SK-N-SH treated with all-trans-retinoic acid at 6 μM for 48 hours (cell line): ENCODE results near the gene ZNF691.

Experiments used
- ATAC-seq: fragments of 200-7000 bp; cut with Tn5 transposase; 3 replicates; pipeline ENCODE4 v1.9.1; 2020; ENCODE audit warnings: mild to moderate bottlenecking, moderate library complexity
- ARNTL ChIP-seq: fragments of 450-650 bp; formaldehyde crosslinking; IDR thresholded peaks from 2 replicates; pipeline ENCODE4 v1.5.0; 2020; ENCODE audit warnings: low read depth, mild to moderate bottlenecking, moderate library complexity, borderline replicate concordance
- BACH2 ChIP-seq: fragments of 250-450 bp; sonication (Bioruptor Pico); IDR thresholded peaks from 2 replicates; pipeline ENCODE4 v1.9.0; 2021; ENCODE audit warnings: mild to moderate bottlenecking, borderline replicate concordance
- CREB5 ChIP-seq: fragments of 250-450 bp; sonication (Bioruptor Pico); IDR thresholded peaks from 2 replicates; pipeline ENCODE4 v1.5.1; 2020; ENCODE audit warnings: low read depth, mild to moderate bottlenecking, moderate library complexity
- CSRNP3 ChIP-seq: fragments of 250-450 bp; sonication (Bioruptor Pico); IDR thresholded peaks from 2 replicates; pipeline ENCODE4 v1.5.1; 2021; ENCODE audit warnings: mild to moderate bottlenecking, moderate library complexity
- ESRRG ChIP-seq: fragments of 250-450 bp; sonication (Bioruptor Pico); IDR thresholded peaks from 2 replicates; pipeline ENCODE4 v1.6.1; 2021; ENCODE audit warnings: mild to moderate bottlenecking
- GLIS3 ChIP-seq: fragments of 250-450 bp; sonication (Bioruptor Pico); IDR thresholded peaks from 2 replicates; pipeline ENCODE4 v1.5.0; 2020; ENCODE audit warnings: mild to moderate bottlenecking, moderate library complexity
- ISL1 ChIP-seq: fragments of 250-450 bp; sonication (Bioruptor Pico); IDR thresholded peaks from 2 replicates; pipeline ENCODE4 v2.1.2; 2022; ENCODE audit warnings: mild to moderate bottlenecking, moderate library complexity
- OSR1 ChIP-seq: fragments of 250-450 bp; sonication (Bioruptor Pico); IDR thresholded peaks from 2 replicates; pipeline ENCODE4 v1.8.0; 2022; ENCODE audit warnings: moderate library complexity, mild to moderate bottlenecking, inconsistent platforms
- PATZ1 ChIP-seq: fragments of 250-450 bp; sonication (Bioruptor Pico); IDR thresholded peaks from 2 replicates; pipeline ENCODE4 v1.8.0; 2020; ENCODE audit warnings: mild to moderate bottlenecking, moderate library complexity, borderline replicate concordance
- POU6F1 ChIP-seq: fragments of 250-450 bp; sonication (Bioruptor Pico); IDR thresholded peaks from 2 replicates; pipeline ENCODE4 v1.8.0; 2021; ENCODE audit warnings: low read depth, mild to moderate bottlenecking, moderate library complexity, borderline replicate concordance
- PPARA ChIP-seq: fragments of 250-450 bp; sonication (Bioruptor Pico); IDR thresholded peaks from 2 replicates; pipeline ENCODE4 v1.5.0; 2020; ENCODE audit warnings: mild to moderate bottlenecking, borderline replicate concordance
- RARB ChIP-seq: fragments of 250-450 bp; sonication (Bioruptor Pico); IDR thresholded peaks from 2 replicates; pipeline ENCODE4 v1.8.0; 2021; ENCODE audit warnings: mild to moderate bottlenecking, moderate library complexity
- TOX ChIP-seq: fragments of 250-450 bp; sonication (Bioruptor Pico); IDR thresholded peaks from 2 replicates; pipeline ENCODE4 v1.8.0; 2021; ENCODE audit warnings: mild to moderate bottlenecking, moderate library complexity, borderline replicate concordance
- TSHZ2 ChIP-seq: fragments of 250-450 bp; sonication (Bioruptor Pico); IDR thresholded peaks from 2 replicates; pipeline ENCODE4 v1.5.0; 2020; ENCODE audit warnings: mild to moderate bottlenecking, moderate library complexity
- ZC3H10 ChIP-seq: fragments of 250-450 bp; sonication (Bioruptor Pico); IDR thresholded peaks from 2 replicates; pipeline ENCODE4 v1.5.1; 2021; ENCODE audit warnings: mild to moderate bottlenecking, moderate library complexity
- ZFP3 ChIP-seq: fragments of 250-450 bp; sonication (Bioruptor Pico); IDR thresholded peaks from 2 replicates; pipeline ENCODE4 v1.5.0; 2020; ENCODE audit warnings: mild to moderate bottlenecking, moderate library complexity
- ZFP30 ChIP-seq: fragments of 450-650 bp; formaldehyde crosslinking; IDR thresholded peaks from 2 replicates; pipeline ENCODE4 v1.5.0; 2022; ENCODE audit warnings: mild to moderate bottlenecking, moderate library complexity
- ZNF565 ChIP-seq: fragments of 450-650 bp; formaldehyde crosslinking; conservative IDR thresholded peaks from 2 replicates; pipeline ENCODE4 v1.5.0; 2020; ENCODE audit warnings: low read depth, mild to moderate bottlenecking, moderate library complexity
- ZNF70 ChIP-seq: fragments of 450-650 bp; formaldehyde crosslinking; IDR thresholded peaks from 2 replicates; pipeline ENCODE4 v1.5.0; 2020; ENCODE audit warnings: mild to moderate bottlenecking, moderate library complexity
- ZNF8 ChIP-seq: fragments of 450-650 bp; formaldehyde crosslinking; IDR thresholded peaks from 2 replicates; pipeline ENCODE4 v1.5.0; 2020; ENCODE audit warnings: mild to moderate bottlenecking, moderate library complexity

ZNF691 gene

GRCh38 chr1:42887366-42887765 is 41.0 kb downstream of the ZNF691 start (continued):
- no peak for TF ChIP-seq ZC3H10 (CRISPR knock-in tag)

- no peak for ATAC-seq
- no peak for TF ChIP-seq RARB (CRISPR knock-in tag)
- TF ChIP-seq GLIS3 (CRISPR knock-in tag) = no peak
- no peak for TF ChIP-seq ZFP3 (CRISPR knock-in tag)
- no peak for TF ChIP-seq ARNTL
- no peak for TF ChIP-seq PATZ1 (CRISPR knock-in tag)
- TF ChIP-seq TOX (CRISPR knock-in tag) = no peak
- no peak for TF ChIP-seq POU6F1
- TF ChIP-seq PPARA = no peak
- TF ChIP-seq ISL1 (CRISPR knock-in tag) = no peak
- TF ChIP-seq ZNF8 (CRISPR knock-in tag) = no peak
- no peak for TF ChIP-seq CSRNP3
- TF ChIP-seq, all 23 proteins: peak for 0
These were observed 41.7 kb downstream of the ZNF691 start for GRCh38 chr1:42888013-42888633.

GRCh38 chr1:42889264-42889663 is 42.9 kb downstream of the ZNF691 start:
- no peak for ATAC-seq
- TF ChIP-seq GLIS3 (CRISPR knock-in tag) = no peak
- no peak for TF ChIP-seq ZFP30 (CRISPR knock-in tag)
- TF ChIP-seq ZNF8 (CRISPR knock-in tag) = no peak
- no peak for TF ChIP-seq CREB5
- no peak for TF ChIP-seq ZFP3 (CRISPR knock-in tag)
- no peak for TF ChIP-seq PPARA
- no peak for TF ChIP-seq TSHZ2 (CRISPR knock-in tag)
- no peak for TF ChIP-seq ESRRG (CRISPR knock-in tag)
- TF ChIP-seq ZNF565 (CRISPR knock-in tag) = no peak
- no peak for TF ChIP-seq RARB (CRISPR knock-in tag)
- TF ChIP-seq POU6F1 = no peak
- no peak for TF ChIP-seq TOX (CRISPR knock-in tag)
- no peak for TF ChIP-seq BACH2 (CRISPR knock-in tag)
- no peak for TF ChIP-seq ZNF70
- no peak for TF ChIP-seq OSR1 (CRISPR knock-in tag)
